Duodenal mucosa (tissue), 2 donors: ENCODE measurements around the gene CPXM2.

Source experiments
- H3K27ac ChIP-seq: one replicate; pipeline ENCODE4 v1.7.0; 2013; ENCODE audit warnings: low read depth, low read length
- H3K27me3 ChIP-seq, 2 donors: one replicate each; pipeline ENCODE4 v1.7.0; 2013; ENCODE audit warnings: low read length in 2 of 2, control low read depth in 1 of 2; ENCODE audit not compliant: insufficient read depth in 2 of 2, control insufficient read depth in 1 of 2
- H3K36me3 ChIP-seq, 2 donors: one replicate each; pipeline ENCODE4 v1.7.0; 2013; ENCODE audit warnings: low read length in 2 of 2, control low read depth in 1 of 2; ENCODE audit not compliant: insufficient read depth in 2 of 2, control insufficient read depth in 1 of 2
- H3K4me1 ChIP-seq, 2 donors: one replicate each; pipeline ENCODE4 v1.7.0; 2013; ENCODE audit warnings: low read length in 2 of 2, control low read depth in 1 of 2; ENCODE audit not compliant: insufficient read depth in 2 of 2, control insufficient read depth in 1 of 2
- H3K4me3 ChIP-seq, 2 donors: one replicate each; pipeline ENCODE4 v1.7.0; 2013; ENCODE audit warnings: low read length in 2 of 2, low read depth in 1 of 2
- H3K9ac ChIP-seq, 2 donors: one replicate each; pipeline ENCODE4 v1.7.0; 2013; ENCODE audit warnings: low read length in 2 of 2, low read depth in 1 of 2
- H3K9me3 ChIP-seq, 2 donors: one replicate each; pipeline ENCODE4 v1.7.0; 2013; ENCODE audit warnings: low read length in 2 of 2, control low read depth in 1 of 2; ENCODE audit not compliant: control insufficient read depth in 1 of 2

Gene CPXM2

GRCh38 chr10:123906884-123907652, 15.5 kb upstream of the CPXM2 start:
- H3K4me1 ChIP-seq, result no peaks in the 10 kb centered on the region
- H3K4me3 ChIP-seq, result no peak overlapping the region
- H3K27ac ChIP-seq, result no peak overlapping the region
- peaks cover 0 to 14% of the 10 kb centered on the region in 2 donors for H3K27me3 ChIP-seq
- H3K9me3 ChIP-seq, result no peaks in the 10 kb centered on the region
- no peak overlapping the region for H3K9ac ChIP-seq
- no peaks in the 10 kb centered on the region for H3K36me3 ChIP-seq

- Histone ChIP-seq H3K27me3 (peaks cover 0 to 14% of the 10 kb centered on the region in 2 donors), H3K9ac (no peak overlapping the region), H3K27ac (no peak overlapping the region), H3K36me3 (no peaks in the 10 kb centered on the region), H3K4me3 (no peak overlapping the region), H3K4me1 (no peaks in the 10 kb centered on the region), H3K9me3 (no peaks in the 10 kb centered on the region)
These were observed 14.7 kb upstream of the CPXM2 start for GRCh38 chr10:123906296-123906695.

- Histone ChIP-seq H3K27me3 (peaks cover 0 to 10% of the 10 kb centered on the region in 2 donors), H3K27ac (no peak overlapping the region), H3K9me3 (no peaks in the 10 kb centered on the region), H3K4me3 (no peak overlapping the region), H3K36me3 (no peaks in the 10 kb centered on the region), H3K9ac (no peak overlapping the region), H3K4me1 (no peaks in the 10 kb centered on the region)
These were observed 13.3 kb upstream of the CPXM2 start for GRCh38 chr10:123904834-123905409.

- Histone ChIP-seq H3K27me3 (peaks cover 0 to 6% of the 10 kb centered on the region in 2 donors), H3K27ac (no peak overlapping the region), H3K4me3 (no peak overlapping the region), H3K4me1 (no peaks in the 10 kb centered on the region), H3K36me3 (no peaks in the 10 kb centered on the region), H3K9ac (no peak overlapping the region), H3K9me3 (no peaks in the 10 kb centered on the region)
These were observed 12.0 kb upstream of the CPXM2 start for GRCh38 chr10:123903621-123904020.

GRCh38 chr10:123901621-123902020, 10.0 kb upstream of the CPXM2 start:
- H3K27me3 ChIP-seq, result peaks cover 0 to 1% of the 10 kb centered on the region in 2 donors
- no peaks in the 10 kb centered on the region for H3K36me3 ChIP-seq
- H3K27ac ChIP-seq, result no peak overlapping the region
- no peak overlapping the region for H3K4me3 ChIP-seq
- no peaks in the 10 kb centered on the region for H3K9me3 ChIP-seq
- H3K4me1 ChIP-seq, result peaks cover 0 to 2% of the 10 kb centered on the region in 2 donors
- H3K9ac ChIP-seq, result no peak overlapping the region

GRCh38 chr10:123897146-123897545, 5.5 kb upstream of the CPXM2 start:
- Histone ChIP-seq H3K36me3 (no peaks in the 10 kb centered on the region), H3K9ac (no peak overlapping the region), H3K4me1 (peaks cover 0 to 4% of the 10 kb centered on the region in 2 donors), H3K27ac (no peak overlapping the region), H3K9me3 (no peaks in the 10 kb centered on the region), H3K4me3 (no peak overlapping the region), H3K27me3 (no peaks in the 10 kb centered on the region)

- Histone ChIP-seq H3K9me3 (no peaks in the 10 kb centered on the region), H3K27me3 (no peaks in the 10 kb centered on the region), H3K4me3 (no peak overlapping the region), H3K27ac (no peak overlapping the region), H3K9ac (no peak overlapping the region), H3K4me1 (peaks cover 0 to 4% of the 10 kb centered on the region in 2 donors), H3K36me3 (no peaks in the 10 kb centered on the region)
These were observed 4.8 kb upstream of the CPXM2 start for GRCh38 chr10:123896246-123896927.

- H3K9me3 ChIP-seq, result no peaks in the 10 kb centered on the region
- no peak overlapping the region for H3K27ac ChIP-seq
- H3K27me3 ChIP-seq, result peaks cover 0 to 12% of the 10 kb centered on the region in 2 donors
- no peak overlapping the region for H3K9ac ChIP-seq
- H3K36me3 ChIP-seq, result no peaks in the 10 kb centered on the region
- no peak overlapping the region for H3K4me3 ChIP-seq
- peaks cover under 1 to 4% of the 10 kb centered on the region in 2 donors for H3K4me1 ChIP-seq
These were observed 2.0 kb upstream of the CPXM2 start for GRCh38 chr10:123893651-123894050.

- peak overlapping the region; percentile 25 to 51 for H3K4me3 ChIP-seq
- H3K27me3 ChIP-seq, result peaks cover 0 to 12% of the 10 kb centered on the region in 2 donors
- no peak overlapping the region for H3K27ac ChIP-seq
- H3K9ac ChIP-seq, result peak overlapping the region in 1 of 2 donors; percentile 12
- H3K9me3 ChIP-seq, result no peaks in the 10 kb centered on the region
- no peaks in the 10 kb centered on the region for H3K36me3 ChIP-seq
- peaks cover 0 to 3% of the 10 kb centered on the region in 2 donors for H3K4me1 ChIP-seq
These were observed 857 bp downstream of the CPXM2 start for GRCh38 chr10:123890756-123891143.

GRCh38 chr10:123890226-123890625, 1.4 kb downstream of the CPXM2 start:
- Histone ChIP-seq H3K36me3 (no peaks in the 10 kb centered on the region), H3K4me1 (peaks cover 0 to 6% of the 10 kb centered on the region in 2 donors), H3K27me3 (peaks cover 0 to 12% of the 10 kb centered on the region in 2 donors), H3K9ac (peak overlapping the region in 1 of 2 donors; percentile 12), H3K9me3 (no peaks in the 10 kb centered on the region), H3K27ac (no peak overlapping the region), H3K4me3 (peak overlapping the region in 1 of 2 donors; percentile 25)
